ENCODE measurements around the gene ARHGEF40. TPM values are rescaled to one million over a fixed set of nuclear protein-coding genes. Genes with fewer than 3 reads are reported as not detected.

Gene ARHGEF40
- total and polyA plus RNA-seq, 10 of the 15 experiments (the other 5 are each of a cell fraction or from before 2014, with no cell fraction given): 0.03 to 0.31 (median 0.08) TPM; not detected in 2

DNA sequence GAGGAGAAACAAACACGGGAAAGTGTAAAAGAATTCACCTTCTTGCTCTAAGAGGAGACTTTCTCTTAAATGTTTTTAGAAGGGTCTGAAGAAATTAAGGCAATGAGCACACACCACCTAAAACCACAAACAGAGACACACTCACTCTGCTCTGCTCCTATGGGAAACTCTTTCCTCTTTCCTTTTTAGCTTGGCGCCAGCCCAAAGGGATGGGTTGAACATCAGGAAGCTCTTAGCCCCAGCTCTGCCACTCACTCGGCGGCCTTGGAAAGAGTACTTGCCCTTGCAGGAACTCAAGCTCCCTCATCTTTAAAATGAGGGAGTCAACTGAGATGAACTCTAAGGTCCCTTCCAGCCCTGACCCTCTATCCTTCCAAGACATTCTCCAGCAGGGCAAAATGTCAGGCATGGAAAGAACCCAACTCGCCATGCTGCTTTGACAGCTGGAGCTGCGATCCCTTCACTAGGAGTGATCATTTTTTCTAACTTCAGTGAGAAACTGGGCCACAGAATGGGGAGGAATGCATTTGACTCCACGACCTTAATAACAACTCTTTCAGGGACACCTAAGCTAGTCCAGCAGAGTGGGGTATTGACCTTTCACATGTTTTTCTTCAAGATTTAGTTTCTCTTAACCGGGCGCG is 13.5 kb upstream of the ARHGEF40 start:
- no peak overlapping the region for H3K4me3 ChIP-seq
- CTCF ChIA-PET: interaction anchor here (1.0 kb wide), 1 partner anchor 12 kb away, joined by 3 read pairs; no protein-coding TSS in a partner anchor
- BruUV-seq (replicated peaks): no TSS peak
- no peak overlapping the region for H3K27ac ChIP-seq (ENCODE audit: control insufficient read depth, insufficient read depth)
- SMC1A ChIA-PET (ENCODE audit: uncharacterized antibody, unreplicated experiment): interaction anchor here (1.1 kb wide), 1 partner anchor 11 kb away, joined by 4 read pairs; no protein-coding TSS in a partner anchor
- no peaks in the 10 kb centered on the region for H3K9me3 ChIP-seq (replicated peaks; ENCODE audit: control insufficient read depth, insufficient read depth, low read length)
- H3K79me2 ChIP-seq (ENCODE audit: control insufficient read depth, insufficient read depth, low read length): no peaks in the 10 kb centered on the region
- H3K27me3 ChIP-seq (replicated peaks in 1 of 2; ENCODE audit: control insufficient read depth in 2 of 2, insufficient read depth in 2 of 2, low read length in 1 of 2): peaks cover 0 to 1% of the 10 kb centered on the region in 2 experiments; a peak in 1 of 4 replicates
- no peak for TF ChIP-seq GABPA (IDR thresholded peaks at IDR 0.05; ENCODE audit: low read depth)
- TF ChIP-seq RCOR1 (conservative IDR thresholded peaks at IDR 0.05; ENCODE audit: low read depth, low read length): no peak
- no peak for TF ChIP-seq CHD1 (IDR thresholded peaks at IDR 0.05; ENCODE audit: low read depth, low read length)
- TF ChIP-seq, protein P1, sequence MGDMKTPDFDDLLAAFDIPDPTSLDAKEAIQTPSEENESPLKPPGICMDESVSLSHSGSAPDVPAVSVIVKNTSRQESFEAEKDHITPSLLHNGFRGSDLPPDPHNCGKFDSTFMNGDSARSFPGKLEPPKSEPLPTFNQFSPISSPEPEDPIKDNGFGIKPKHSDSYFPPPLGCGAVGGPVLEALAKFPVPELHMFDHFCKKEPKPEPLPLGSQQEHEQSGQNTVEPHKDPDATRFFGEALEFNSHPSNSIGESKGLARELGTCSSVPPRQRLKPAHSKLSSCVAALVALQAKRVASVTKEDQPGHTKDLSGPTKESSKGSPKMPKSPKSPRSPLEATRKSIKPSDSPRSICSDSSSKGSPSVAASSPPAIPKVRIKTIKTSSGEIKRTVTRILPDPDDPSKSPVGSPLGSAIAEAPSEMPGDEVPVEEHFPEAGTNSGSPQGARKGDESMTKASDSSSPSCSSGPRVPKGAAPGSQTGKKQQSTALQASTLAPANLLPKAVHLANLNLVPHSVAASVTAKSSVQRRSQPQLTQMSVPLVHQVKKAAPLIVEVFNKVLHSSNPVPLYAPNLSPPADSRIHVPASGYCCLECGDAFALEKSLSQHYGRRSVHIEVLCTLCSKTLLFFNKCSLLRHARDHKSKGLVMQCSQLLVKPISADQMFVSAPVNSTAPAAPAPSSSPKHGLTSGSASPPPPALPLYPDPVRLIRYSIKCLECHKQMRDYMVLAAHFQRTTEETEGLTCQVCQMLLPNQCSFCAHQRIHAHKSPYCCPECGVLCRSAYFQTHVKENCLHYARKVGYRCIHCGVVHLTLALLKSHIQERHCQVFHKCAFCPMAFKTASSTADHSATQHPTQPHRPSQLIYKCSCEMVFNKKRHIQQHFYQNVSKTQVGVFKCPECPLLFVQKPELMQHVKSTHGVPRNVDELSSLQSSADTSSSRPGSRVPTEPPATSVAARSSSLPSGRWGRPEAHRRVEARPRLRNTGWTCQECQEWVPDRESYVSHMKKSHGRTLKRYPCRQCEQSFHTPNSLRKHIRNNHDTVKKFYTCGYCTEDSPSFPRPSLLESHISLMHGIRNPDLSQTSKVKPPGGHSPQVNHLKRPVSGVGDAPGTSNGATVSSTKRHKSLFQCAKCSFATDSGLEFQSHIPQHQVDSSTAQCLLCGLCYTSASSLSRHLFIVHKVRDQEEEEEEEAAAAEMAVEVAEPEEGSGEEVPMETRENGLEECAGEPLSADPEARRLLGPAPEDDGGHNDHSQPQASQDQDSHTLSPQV (IDR thresholded peaks at IDR 0.05): no peak
- in situ Hi-C loops (cut with MboI) (no loop called here), intact Hi-C loops (cut with micrococcal nuclease; ENCODE audit: unreplicated experiment) (no loop called here)
- H4K20me1 ChIP-seq (ENCODE audit: control insufficient read depth, insufficient read depth): no peaks in the 10 kb centered on the region
- H3K9ac ChIP-seq (ENCODE audit: control insufficient read depth, insufficient read depth, low read length): no peak overlapping the region
- no peak overlapping the region for H3K4me2 ChIP-seq (ENCODE audit: control insufficient read depth, insufficient read depth)
- H3K36me3 ChIP-seq (ENCODE audit: control insufficient read depth in 2 of 2, insufficient read depth in 2 of 2, low read length in 1 of 2): no peaks in the 10 kb centered on the region
- 43% methylated on average over 10 of the region's 10 CpGs for WGBS (ENCODE audit: insufficient coverage, insufficient replicate concordance, low lambda C conversion rate, missing lambda C conversion rate)
- no peak overlapping the region for H2AFZ ChIP-seq (ENCODE audit: control insufficient read depth, low read depth, low read length)
- H3K4me1 ChIP-seq (ENCODE audit: control insufficient read depth, insufficient read depth, low read length): no peaks in the 10 kb centered on the region
- RAD21 ChIA-PET (ENCODE audit: unreplicated experiment): no interaction called here
- no peak for ATAC-seq
- no peak for FAIRE-seq
- POLR2A ChIA-PET: no interaction called here
- no peak for DNase-seq (ENCODE audit: low read depth, low spot score)

Data from GM12878 (cell line).